GM12865 (cell line): ENCODE measurements around the gene GBE1.
"Not testable (repeated sequence)": the region's sequence is repeated elsewhere in the genome, so short reads cannot be mapped to it uniquely, and the experiment has no call there.

Experiments
- DNase-seq: peaks from one replicate; pipeline ENCODE4 v3.0.0; 2010; ENCODE audit warnings: low read depth
- H3K4me3 ChIP-seq: 2 replicates; pipeline ENCODE4 v1.5.1; 2011; ENCODE audit warnings: mild to moderate bottlenecking, low read depth, low read length, control low read depth
- CTCF ChIP-seq: IDR thresholded peaks from 2 replicates; pipeline ENCODE4 v1.5.1; 2011; ENCODE audit warnings: low read length, control low read depth, low read depth, inconsistent platforms; ENCODE audit not compliant: insufficient read depth; ENCODE audit errors: missing control alignments

Gene GBE1

GRCh38 chr3:81769299-81769698, 7.9 kb upstream of the GBE1 start:
- no peak for TF ChIP-seq CTCF
- DNase-seq: no peak
- H3K4me3 ChIP-seq: no peak overlapping the region

DNA sequence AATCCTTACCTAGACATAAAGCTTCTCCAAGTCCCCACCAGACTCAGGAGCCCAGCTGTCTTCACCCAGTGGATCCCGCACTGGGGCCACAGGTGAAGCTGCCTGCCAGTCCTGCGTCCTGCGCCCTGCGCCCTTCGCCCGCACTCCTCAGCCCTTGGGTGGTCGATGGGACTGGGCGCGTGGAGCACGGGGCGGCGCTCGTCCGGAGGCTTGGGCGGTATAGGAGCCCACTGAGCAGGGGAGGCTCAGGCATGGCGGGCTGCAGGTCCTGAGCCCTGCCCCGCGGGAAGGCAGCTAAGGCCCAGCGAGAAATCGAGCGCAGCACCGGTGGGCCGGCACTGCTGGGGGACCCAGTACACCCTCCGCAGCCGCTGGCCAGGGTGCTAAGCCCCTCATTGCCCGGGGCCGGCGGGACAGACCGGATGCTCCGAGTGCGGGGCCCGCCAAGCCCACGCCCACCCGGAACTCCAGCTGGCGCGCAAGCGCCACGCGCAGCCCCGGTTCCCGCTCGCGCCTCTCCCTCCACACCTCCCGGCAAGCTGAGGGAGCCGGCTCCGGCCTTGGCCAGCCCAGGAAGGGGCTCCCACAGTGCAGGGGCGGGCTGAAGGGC, 5.9 kb upstream of the GBE1 start:
- not testable (repeated sequence) for DNase-seq, H3K4me3 ChIP-seq

DNA sequence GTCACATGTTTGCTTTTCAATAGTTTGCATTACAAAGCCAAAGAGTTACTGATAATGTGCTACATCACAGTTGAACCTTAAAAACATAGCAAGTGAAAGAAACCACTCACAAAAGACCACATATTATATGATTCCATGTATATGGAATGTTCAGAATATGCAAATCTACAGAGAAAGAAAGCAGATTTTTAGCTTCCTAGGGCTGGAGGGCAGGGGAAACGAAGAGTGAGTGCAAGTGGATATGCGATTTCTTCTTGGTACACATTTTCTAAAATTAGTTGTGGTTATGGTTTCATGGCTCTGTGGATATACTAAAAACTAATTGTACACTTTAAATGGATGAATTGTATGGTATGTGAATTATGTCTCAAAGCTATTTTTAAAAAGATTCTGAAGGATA, 4.0 kb upstream of the GBE1 start:
- DNase-seq: no peak
- H3K4me3 ChIP-seq: no peak overlapping the region
- TF ChIP-seq CTCF: no peak

GRCh38 chr3:81764665-81765064, 3.2 kb upstream of the GBE1 start:
- H3K4me3 ChIP-seq: no peak overlapping the region
- TF ChIP-seq CTCF: no peak
- no peak for DNase-seq

- no peak overlapping the region for H3K4me3 ChIP-seq
- DNase-seq: no peak
- TF ChIP-seq CTCF: no peak
Observed at GRCh38 chr3:81764002-81764401, 2.6 kb upstream of the GBE1 start.

GRCh38 chr3:81763001-81763400, 1.6 kb upstream of the GBE1 start:
- no peak overlapping the region for H3K4me3 ChIP-seq
- TF ChIP-seq CTCF: no peak
- DNase-seq: no peak

DNA sequence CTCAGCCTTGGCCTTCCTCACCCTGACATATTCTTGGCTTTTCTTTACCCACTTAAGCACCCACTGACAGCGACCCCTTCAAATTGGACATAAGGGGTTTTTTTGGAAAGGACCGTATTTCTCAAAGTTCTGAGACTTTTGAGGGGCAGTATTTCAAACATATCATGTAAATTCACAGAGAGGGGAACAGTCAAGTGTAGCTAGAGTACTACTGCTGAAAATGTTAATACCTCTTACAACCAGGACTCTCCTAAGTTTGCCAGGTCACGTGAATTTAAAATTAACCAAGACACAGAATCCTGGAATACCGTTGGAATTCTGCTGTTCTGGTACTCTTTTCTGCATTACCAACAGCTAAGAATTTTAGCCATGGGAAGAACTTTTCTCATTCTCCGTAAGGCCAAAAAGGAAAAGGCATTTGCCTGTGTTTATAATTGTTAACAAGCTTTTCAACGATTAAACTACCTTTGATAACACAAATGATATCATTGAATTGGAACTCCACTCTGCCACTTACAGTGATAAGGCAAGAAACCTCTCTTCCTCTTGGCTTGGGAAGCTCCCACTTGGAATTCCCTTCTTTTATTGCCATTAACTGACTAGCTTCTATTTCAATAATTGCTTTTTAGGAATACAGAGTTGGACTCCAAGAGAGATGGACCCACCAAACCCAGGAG, 597 bp upstream of the GBE1 start:
- H3K4me3 ChIP-seq: peak overlapping the region; percentile 63
- DNase-seq: no peak

More for the DNA sequence above, 597 bp upstream of the GBE1 start:
- no peak for TF ChIP-seq CTCF
